GM19438 (cell line): ENCODE data around the gene LCN15.
"Not testable (repeated sequence)": the region's sequence is repeated elsewhere in the genome, so short reads cannot be mapped to it uniquely, and the experiment has no call there.

Experiments used
- ATAC-seq: cut with Tn5 transposase; IDR thresholded peaks from one replicate; pipeline ENCODE4 v1.9.1; 2021; ENCODE audit warnings: low read depth; ENCODE audit not compliant: unreplicated experiment

The LCN15 gene

GRCh38 chr9:136764301-136764891 lies at the start of gene LCN15:
TSS of gene LCN15 (minus strand) at chr9:136764518. CDS start at chr9:136764488, 30 bp downstream.
- no peak for ATAC-seq

GRCh38 chr9:136808806-136809158 lies 44.5 kb upstream of the LCN15 start:
- no peak for ATAC-seq

- peak; percentile 30 for ATAC-seq
These were observed 43.9 kb upstream of the LCN15 start for GRCh38 chr9:136808075-136808805.

- ATAC-seq, result peak; percentile 74
These were observed 43.2 kb upstream of the LCN15 start, which contains the start of gene RABL6 for GRCh38 chr9:136807281-136808074. TSS of gene RABL6 (plus strand) at chr9:136807948. CDS start at chr9:136808197, 249 bp downstream.

- no peak for ATAC-seq
These were observed 42.4 kb upstream of the LCN15 start for GRCh38 chr9:136806631-136807201.

- no peak for ATAC-seq
These were observed 41.7 kb upstream of the LCN15 start for GRCh38 chr9:136806067-136806466.

GRCh38 chr9:136805207-136805740 lies 41.0 kb upstream of the LCN15 start:
- ATAC-seq, result no peak

- ATAC-seq, result no peak
These were observed 40.3 kb upstream of the LCN15 start for GRCh38 chr9:136804509-136805206.

GRCh38 chr9:136803551-136804508 lies 39.5 kb upstream of the LCN15 start:
- no peak for ATAC-seq

GRCh38 chr9:136803009-136803550 lies 38.8 kb upstream of the LCN15 start:
- not testable (repeated sequence) for ATAC-seq

- no peak for ATAC-seq
These were observed 38.0 kb upstream of the LCN15 start for GRCh38 chr9:136802321-136802720.

- no peak for ATAC-seq
These were observed 35.7 kb upstream of the LCN15 start for GRCh38 chr9:136799854-136800657.

GRCh38 chr9:136799079-136799853 lies 34.9 kb upstream of the LCN15 start:
- ATAC-seq, result no peak

- ATAC-seq, result no peak
These were observed 34.4 kb upstream of the LCN15 start for GRCh38 chr9:136798708-136799078.

- ATAC-seq, result not testable (repeated sequence)
These were observed 32.5 kb upstream of the LCN15 start for GRCh38 chr9:136796775-136797347.

- ATAC-seq, result no peak
These were observed 32.0 kb upstream of the LCN15 start, which contains the start of gene CCDC183 for GRCh38 chr9:136796238-136796774. TSS of gene CCDC183 (plus strand) at chr9:136796338. CDS start at chr9:136796398, 60 bp downstream.

GRCh38 chr9:136795000-136795348 lies 30.7 kb upstream of the LCN15 start:
- ATAC-seq, result no peak
